Thoracic aorta (tissue), 2 donors: ENCODE data around the gene CDKN2A. TPM values are rescaled to one million over a fixed set of nuclear protein-coding genes. Genes with fewer than 3 reads are reported as not detected.

Experiments used
- ATAC-seq: fragments of 150-250 bp; one replicate; pipeline ENCODE4 v1.8.0; 2017; ENCODE audit warnings: low read depth; ENCODE audit not compliant: insufficient number of reproducible peaks, low FRiP score
- DNase-seq: peaks from one replicate; pipeline ENCODE4 v3.0.0-alpha.2; 2020; ENCODE audit warnings: low spot score
- H3K27ac ChIP-seq, 2 donors: fragments of 200-600 bp; sonication (generic); 1 replicate in 1 of 2; 2 replicates in 1 of 2; pipeline ENCODE4 v1.5.1; 2016; ENCODE audit warnings: mild to moderate bottlenecking in 2 of 2, moderate library complexity in 2 of 2
- H3K27me3 ChIP-seq: fragments of 200-600 bp; sonication (generic); replicated peaks from 2 replicates; pipeline ENCODE4 v1.6.0; 2016; ENCODE audit warnings: mild to moderate bottlenecking; ENCODE audit not compliant: insufficient read depth
- H3K36me3 ChIP-seq: fragments of 200-600 bp; sonication (generic); one replicate; pipeline ENCODE4 v1.5.1; 2016
- H3K4me1 ChIP-seq, 2 donors: fragments of 200-600 bp; sonication (generic); 1 replicate in 1 of 2; 2 replicates in 1 of 2; pipeline versions ENCODE4 v1.5.1 to v1.6.0; 2016; ENCODE audit warnings: low read depth in 2 of 2, mild to moderate bottlenecking in 1 of 2; ENCODE audit not compliant: control insufficient read depth in 1 of 2
- H3K4me3 ChIP-seq: fragments of 200-600 bp; sonication (generic); 2 replicates; pipeline ENCODE4 v1.5.1; 2016; ENCODE audit warnings: mild to moderate bottlenecking
- H3K9me3 ChIP-seq: fragments of 200-600 bp; sonication (generic); 2 replicates; pipeline ENCODE4 v1.5.1; 2016
- total RNA-seq, 2 donors: library from RNA; depleted of rRNA; stranded (reverse); fragments of >200 nt; gene quantifications; one replicate each; pipeline versions ENCODE4 v1.1.0 to v1.2.3, GENCODE V29; 2016
- TF ChIP-seq, protein P1 (sequence below): fragments of 200-600 bp; sonication (generic); IDR thresholded peaks from one replicate; pipeline ENCODE4 v1.5.1; 2019; ENCODE audit warnings: antibody characterized with exemption

CDKN2A gene
- total RNA-seq, 2 donors from 2014 or later: 4.1 to 10.3 TPM

DNA sequence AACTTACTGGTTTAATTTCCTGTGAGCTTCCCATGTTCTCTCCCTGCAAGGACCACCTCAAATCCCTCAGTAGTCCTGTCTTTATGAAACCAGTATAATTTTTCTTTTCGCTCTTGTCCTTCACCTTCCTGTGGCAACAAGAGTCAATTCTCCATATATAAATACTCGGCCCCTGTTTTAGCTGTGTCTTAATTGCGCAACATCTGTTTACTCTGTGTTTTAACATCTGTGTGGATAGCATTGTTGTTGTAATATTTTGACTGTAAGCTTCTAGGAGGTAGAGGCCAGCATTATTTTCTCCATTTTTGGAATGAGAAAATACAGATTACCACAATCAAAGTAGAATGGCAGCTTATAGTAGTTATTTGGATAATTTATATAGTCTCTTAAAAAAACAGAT lies 45.1 kb upstream of the CDKN2A start:
- Histone ChIP-seq H3K4me3 (no peak overlapping the region), H3K36me3 (no peaks in the 10 kb centered on the region), H3K9me3 (no peaks in the 10 kb centered on the region), H3K4me1 (no peaks in the 10 kb centered on the region), H3K27me3 (no peaks in the 10 kb centered on the region), H3K27ac (no peak overlapping the region)
- ATAC-seq: no peak
- TF ChIP-seq, protein P1, sequence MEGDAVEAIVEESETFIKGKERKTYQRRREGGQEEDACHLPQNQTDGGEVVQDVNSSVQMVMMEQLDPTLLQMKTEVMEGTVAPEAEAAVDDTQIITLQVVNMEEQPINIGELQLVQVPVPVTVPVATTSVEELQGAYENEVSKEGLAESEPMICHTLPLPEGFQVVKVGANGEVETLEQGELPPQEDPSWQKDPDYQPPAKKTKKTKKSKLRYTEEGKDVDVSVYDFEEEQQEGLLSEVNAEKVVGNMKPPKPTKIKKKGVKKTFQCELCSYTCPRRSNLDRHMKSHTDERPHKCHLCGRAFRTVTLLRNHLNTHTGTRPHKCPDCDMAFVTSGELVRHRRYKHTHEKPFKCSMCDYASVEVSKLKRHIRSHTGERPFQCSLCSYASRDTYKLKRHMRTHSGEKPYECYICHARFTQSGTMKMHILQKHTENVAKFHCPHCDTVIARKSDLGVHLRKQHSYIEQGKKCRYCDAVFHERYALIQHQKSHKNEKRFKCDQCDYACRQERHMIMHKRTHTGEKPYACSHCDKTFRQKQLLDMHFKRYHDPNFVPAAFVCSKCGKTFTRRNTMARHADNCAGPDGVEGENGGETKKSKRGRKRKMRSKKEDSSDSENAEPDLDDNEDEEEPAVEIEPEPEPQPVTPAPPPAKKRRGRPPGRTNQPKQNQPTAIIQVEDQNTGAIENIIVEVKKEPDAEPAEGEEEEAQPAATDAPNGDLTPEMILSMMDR: no peak
- DNase-seq: no peak

DNA sequence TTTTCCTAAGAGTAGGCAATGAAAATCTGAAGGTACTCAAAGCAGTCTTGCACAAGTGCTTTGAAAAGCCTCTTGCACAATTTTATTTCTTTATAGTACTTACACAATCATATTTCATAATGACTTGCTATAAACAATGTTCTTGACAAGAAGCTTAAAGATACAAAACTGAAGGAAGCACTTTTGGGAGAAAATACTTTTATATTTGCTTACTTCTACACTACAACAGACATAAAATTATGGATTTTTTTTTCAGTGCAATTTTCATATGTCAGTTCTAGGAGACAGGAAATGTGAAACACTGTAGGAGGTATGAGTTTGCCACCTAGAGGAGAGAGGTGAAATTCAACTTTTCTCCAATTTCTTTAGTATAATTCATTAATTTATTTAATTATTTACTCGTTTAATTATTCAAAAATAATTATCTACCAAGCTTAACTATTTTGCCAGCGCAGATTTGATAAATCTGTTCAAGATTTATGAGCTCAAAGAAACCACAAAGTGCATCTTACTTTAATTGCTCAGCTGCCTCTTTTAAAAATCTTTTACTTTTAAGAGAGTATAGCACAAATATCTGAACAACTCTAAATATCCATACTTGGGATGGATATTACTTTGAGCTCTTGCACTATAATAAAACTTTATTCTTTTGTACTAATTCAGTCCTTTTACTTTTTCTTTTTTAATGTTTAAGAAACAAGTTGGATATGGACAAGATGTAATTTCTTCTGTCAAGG lies 43.9 kb upstream of the CDKN2A start:
- no peaks in the 10 kb centered on the region for H3K9me3 ChIP-seq
- no peak overlapping the region for H3K27ac ChIP-seq
- no peaks in the 10 kb centered on the region for H3K36me3 ChIP-seq
- TF ChIP-seq, protein P1: peak; percentile 39
- H3K4me3 ChIP-seq: no peak overlapping the region
- H3K4me1 ChIP-seq: no peaks in the 10 kb centered on the region
- DNase-seq (no peak), ATAC-seq (peak; percentile 57)
- H3K27me3 ChIP-seq: no peaks in the 10 kb centered on the region

DNA sequence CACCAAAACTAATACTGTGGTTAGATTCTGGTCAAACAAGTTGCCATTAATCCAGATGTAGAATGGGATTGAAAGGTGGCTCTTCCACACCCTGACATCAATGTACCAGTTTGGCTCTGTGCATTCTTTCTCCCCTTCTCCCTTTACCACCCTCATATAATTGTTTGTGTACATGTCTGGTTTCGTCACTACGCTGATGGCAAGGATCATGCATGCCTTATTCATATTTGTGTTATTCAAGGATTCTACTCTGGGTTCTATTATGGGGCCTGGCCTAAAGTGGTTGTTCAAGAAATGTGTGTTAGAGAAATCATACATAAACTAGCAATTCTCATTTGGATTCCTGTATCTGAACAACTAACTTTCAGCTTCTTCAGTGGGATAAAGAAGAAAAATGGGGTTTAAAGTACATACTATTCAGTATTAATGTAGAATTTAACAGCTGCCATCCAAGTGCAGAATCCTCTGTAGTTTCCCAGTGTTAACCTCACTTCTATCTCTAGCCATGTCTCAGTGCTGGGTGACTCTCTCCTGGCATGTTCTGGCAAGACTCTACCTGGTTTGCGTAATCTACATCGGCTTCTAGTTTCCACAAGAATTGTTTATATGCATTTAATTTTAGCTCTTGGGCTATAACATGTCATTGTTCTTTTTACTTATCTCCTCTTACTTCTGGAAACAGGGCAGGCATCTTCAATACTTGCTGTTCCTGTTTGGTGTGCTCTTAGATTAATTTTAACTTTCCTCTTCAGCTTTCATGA lies 42.9 kb upstream of the CDKN2A start:
- Histone ChIP-seq H3K4me1 (no peaks in the 10 kb centered on the region), H3K4me3 (no peak overlapping the region), H3K27me3 (no peaks in the 10 kb centered on the region), H3K36me3 (no peaks in the 10 kb centered on the region), H3K9me3 (no peaks in the 10 kb centered on the region), H3K27ac (no peak overlapping the region)
- DNase-seq (no peak), ATAC-seq (no peak)
- TF ChIP-seq, protein P1: no peak

DNA sequence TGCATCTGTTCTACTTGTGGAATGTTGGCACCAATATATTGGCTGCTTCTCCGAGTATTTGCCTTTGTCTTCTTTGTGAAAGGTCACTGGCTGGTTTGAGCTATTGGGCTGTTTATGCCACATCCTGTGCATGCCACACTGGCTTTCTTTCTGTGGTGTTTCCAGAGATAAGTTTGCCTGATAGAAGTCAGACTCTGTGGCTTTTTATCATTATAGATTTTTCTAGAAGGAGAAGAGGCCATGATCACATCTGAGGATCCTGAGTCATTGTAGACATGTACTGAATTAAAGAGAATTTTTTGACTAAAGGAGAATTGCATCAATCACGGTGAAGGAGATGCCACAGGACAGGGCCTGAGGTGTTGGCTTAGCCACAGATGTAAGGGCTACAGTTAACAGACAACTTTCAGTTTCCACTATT lies 41.4 kb upstream of the CDKN2A start:
- no peak overlapping the region for H3K4me3 ChIP-seq
- H3K27me3 ChIP-seq: no peaks in the 10 kb centered on the region
- no peaks in the 10 kb centered on the region for H3K9me3 ChIP-seq
- DNase-seq (no peak), ATAC-seq (no peak)
- H3K27ac ChIP-seq: no peak overlapping the region
- H3K36me3 ChIP-seq: no peaks in the 10 kb centered on the region
- no peaks in the 10 kb centered on the region for H3K4me1 ChIP-seq
- TF ChIP-seq, protein P1: no peak

DNA sequence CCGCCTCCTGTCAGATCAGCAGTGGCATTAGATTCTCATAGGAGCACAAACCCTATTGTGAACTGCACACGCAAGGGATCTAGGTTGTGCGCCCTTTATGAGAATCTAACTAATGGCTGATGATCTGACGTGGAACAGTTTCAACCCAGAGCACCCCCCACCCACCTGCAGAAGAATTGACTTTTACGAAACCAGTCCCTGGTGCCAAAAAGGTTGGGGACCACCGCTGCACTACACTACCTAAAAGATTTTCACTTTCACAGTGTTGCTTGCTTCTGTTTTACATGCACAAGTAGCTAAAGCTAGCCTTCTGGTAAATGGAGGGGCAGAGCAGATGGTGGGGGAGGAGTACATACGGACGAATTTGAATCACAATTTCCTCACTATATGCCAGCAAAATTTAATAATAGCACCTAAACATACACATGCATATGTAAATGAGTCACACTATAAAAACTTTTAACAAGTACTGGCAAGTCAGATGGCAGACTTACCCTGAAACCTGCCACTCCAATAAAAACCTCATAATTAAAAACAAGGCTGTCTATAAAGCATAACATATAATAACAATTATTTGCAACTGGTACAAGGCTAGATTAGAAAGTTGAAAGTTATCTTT lies 38.9 kb upstream of the CDKN2A start:
- ATAC-seq (no peak), DNase-seq (no peak)
- Histone ChIP-seq H3K27ac (no peak overlapping the region), H3K36me3 (no peaks in the 10 kb centered on the region), H3K9me3 (no peaks in the 10 kb centered on the region), H3K27me3 (no peaks in the 10 kb centered on the region), H3K4me3 (no peak overlapping the region), H3K4me1 (no peaks in the 10 kb centered on the region)
- TF ChIP-seq, protein P1: no peak
